Stimulated activated CD4-positive, alpha-beta T cell treated with anti-CD3 and anti-CD28 coated beads, Interleukin-12 subunit alpha, Interleukin-12 subunit beta, amount 100 ng/mL, for 4 hours (primary cell): Measurements from ENCODE around the gene SPINT2.

Experiments used
- DNase-seq: peaks from one replicate; pipeline ENCODE4 v3.0.0-alpha.2; 2020

Gene SPINT2

DNA sequence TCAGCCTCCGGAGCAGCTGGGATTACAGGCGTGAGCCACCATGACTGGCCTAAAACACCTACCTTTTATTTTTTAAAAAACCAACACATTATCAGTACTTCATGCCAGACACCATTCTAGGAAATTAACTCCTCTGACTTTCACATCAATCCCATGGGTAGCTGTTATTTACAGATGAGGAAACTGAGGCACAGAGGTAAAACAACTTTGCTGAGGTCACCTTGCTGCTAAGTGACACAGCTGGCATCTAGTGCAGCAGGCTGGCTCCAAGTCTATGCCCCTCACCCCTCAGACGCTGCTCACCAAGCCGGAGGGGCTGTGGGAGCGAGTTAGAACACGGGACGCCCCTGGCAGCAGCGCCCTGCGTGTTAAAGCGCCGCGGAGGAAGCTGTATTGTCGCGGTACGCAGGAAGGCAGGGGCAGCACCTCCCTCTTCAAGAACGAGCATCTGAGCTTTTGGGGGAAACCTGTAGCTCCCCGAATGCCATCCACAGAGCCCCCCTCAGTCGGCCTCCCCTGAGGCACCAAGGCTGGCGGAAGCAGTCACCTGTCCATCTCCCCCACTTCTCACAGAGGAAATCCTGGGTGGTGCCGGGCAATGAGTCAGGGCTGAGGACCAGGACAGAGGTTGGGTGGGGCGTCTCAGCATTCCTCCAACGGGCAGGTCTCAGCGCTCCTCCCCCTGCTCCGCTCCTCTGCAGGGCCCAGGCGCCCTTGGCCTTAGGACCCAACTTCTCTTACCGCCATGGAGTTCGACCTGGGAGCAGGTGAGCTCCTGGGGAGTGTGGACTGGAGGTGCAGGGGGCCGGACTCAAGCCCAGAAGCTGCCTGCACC lies 39.4 kb downstream of the SPINT2 start, which contains the start of gene C19orf33:
Gene C19orf33 (plus strand): TSS at position 735 of the 835 bp plus-strand sequence. CDS start 11 bp downstream, at position 746.
- DNase-seq, result no peak

- no peak for DNase-seq
Measured at GRCh38 chr19:38304352-38304865, 40.0 kb downstream of the SPINT2 start.

- DNase-seq, result no peak
Measured at GRCh38 chr19:38304866-38305429, 40.6 kb downstream of the SPINT2 start.

- no peak for DNase-seq
Measured at GRCh38 chr19:38306236-38306635, 41.9 kb downstream of the SPINT2 start.

DNA sequence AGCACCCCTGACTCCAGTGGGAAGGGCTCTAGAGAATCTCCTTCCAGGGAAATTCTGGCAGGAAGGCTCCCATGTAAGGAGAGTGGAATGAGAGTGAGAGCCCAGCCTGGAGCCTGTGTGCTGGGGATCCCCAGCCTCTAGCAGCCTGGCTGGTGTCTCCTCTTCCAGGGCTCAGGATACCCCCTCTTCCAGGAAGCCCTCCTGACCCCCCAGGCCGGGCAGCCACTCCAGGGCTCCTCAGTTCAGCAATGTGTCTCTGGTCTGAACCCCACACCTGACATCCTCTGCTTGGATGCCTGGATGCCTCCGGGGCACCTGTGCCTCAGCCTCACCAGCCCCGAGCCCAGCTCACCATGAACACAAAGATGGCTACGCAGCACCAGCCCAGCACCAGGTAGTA lies 42.7 kb downstream of the SPINT2 start:
- DNase-seq, result no peak

DNA sequence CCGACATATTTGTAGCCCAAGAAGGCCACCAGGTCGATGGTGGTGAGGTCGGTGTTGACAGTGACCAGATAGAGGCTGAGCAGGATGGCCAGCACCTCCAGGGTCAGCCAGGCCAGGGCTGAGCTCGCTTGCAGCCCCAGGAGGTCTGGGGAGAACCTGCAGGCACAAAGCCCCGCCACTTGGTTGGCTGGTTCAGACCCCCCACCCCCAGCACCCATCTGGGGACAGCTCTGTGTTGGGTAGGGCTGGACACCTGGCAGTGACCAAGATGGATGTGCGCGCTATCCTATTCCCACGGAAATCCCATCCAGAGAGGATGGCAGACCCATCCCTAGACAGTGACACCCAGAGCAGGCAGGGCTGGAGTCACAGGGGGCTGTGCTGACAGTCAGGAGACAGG lies 43.2 kb downstream of the SPINT2 start:
- DNase-seq, result no peak

DNA sequence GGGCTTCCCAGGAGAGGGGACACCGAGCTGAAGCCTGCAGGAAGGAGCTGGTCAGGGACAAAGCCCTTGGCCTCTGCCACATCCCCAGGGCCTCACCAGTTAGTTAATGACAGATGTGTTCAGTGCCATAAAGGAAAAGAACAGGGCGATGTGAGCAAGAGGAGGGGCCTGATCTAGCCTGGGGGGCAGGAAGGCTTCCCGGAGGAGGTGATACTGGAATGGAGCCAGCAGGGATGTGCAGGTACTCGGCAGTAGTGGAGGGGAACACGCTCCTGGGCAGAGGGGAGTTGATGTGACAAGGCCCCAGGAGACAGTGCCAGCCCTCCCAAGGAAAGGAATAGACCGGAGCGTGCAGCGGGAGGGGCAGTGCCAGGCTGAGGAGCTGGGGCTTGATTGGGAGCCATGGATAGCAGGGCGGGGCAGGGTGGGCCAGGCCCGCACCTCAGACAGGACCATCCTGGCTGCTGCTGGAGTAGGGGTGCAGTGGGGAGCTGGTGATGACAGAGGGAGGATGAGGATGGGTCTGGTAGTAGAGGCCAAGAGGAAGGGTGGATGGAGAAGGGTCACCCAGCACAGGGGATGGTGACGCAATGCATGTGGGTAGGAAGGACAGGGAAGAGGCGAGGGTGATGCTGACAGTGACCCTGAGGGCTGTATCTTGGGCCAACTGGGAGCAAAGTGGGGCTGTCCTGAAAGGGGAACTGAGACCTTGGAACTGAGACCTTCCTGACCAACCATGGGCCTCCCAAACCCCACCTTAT lies 43.8 kb downstream of the SPINT2 start:
- no peak for DNase-seq

- no peak for DNase-seq
Measured at GRCh38 chr19:38308926-38309614, 44.7 kb downstream of the SPINT2 start.

DNA sequence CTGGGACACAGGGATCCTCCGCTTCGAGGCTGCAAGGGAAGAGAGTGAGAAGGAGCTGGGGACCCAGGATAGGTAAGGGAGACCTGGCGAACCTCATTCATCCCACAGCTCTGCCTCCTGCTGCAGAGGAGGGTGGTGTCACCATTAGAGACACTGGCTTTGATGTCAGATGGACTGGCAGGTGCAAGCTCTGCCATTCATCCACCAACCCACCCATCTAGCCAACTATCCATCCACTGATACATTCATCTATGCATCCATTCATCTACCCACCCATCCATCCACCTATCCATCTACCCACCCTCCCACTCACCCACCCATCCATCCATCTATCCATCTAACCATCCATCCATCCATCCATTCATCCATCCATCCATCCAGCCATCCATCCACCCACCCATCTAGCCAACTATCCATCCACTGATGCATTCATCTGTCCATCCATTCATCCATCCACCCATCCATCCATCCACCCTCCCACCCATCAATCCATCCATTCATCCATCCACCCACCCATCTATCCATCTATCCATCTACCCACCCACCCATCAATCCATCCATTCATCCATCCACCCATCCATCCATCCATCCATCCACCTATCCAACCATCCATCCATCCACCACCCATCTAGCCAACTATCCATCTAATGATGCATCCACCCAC lies 45.4 kb downstream of the SPINT2 start:
- DNase-seq, result no peak

- DNase-seq, result no peak
Measured at GRCh38 chr19:38310279-38310670, 45.9 kb downstream of the SPINT2 start.

GRCh38 chr19:38310986-38311385 lies 46.6 kb downstream of the SPINT2 start:
- DNase-seq, result no peak

GRCh38 chr19:38315657-38316476 lies 51.5 kb downstream of the SPINT2 start, which contains the start of gene YIF1B:
TSS of gene YIF1B (minus strand) at chr19:38315947. CDS start at chr19:38315917, 30 bp downstream.
- DNase-seq, result peak; percentile 91

DNA sequence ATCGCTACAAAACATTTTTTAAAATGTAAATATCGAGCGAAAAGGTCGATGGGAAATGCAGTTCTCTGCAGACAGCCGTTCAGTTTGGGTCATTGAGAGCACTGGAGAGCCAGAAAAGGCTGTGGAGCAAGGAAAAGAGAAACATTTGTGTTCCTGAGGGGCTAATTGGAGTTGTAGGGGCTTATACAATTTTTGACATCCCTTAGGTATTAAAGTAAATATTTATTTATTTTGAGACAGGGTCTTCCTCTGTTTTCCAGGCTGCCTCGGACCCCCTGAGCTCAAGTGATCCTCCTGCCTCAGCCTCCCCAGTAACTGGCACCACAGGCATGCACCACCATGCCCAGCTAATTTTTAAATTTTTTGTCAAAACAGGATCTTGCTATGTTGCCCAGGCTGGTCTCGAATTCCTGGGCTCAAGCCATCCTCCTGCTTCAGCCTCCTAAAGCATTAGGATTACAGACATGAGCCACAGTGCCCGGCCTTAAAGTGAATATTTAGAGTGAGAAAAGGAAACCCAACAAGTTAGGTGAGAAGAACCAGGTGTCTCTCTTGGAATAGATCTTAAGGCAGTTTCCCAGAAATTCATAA lies 52.2 kb downstream of the SPINT2 start:
- DNase-seq, result no peak

DNA sequence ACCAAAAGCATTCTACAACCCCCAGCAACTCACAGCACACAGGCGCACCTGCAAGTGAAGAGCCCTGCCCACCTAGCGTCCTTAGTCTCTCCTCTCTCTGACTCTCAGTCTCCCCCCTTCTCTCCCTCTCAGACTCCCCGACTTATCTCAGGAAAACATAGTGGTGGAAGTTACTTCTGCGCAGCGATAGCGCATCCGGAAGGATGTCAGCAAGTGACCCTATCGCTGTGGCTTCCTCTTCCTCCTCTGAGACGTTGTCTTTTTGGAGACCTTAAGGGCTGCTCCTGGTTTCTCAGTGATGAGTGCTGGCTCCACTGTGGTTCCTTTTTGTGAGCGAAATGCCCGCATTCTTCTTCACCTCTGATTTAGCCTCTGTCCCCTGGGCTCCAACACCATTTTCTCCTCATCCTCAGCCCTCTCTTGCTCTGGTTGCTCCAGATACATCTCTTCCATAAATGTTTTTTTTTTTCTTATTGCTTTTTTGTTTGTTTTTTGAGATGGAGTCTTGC lies 52.8 kb downstream of the SPINT2 start:
- no peak for DNase-seq

DNA sequence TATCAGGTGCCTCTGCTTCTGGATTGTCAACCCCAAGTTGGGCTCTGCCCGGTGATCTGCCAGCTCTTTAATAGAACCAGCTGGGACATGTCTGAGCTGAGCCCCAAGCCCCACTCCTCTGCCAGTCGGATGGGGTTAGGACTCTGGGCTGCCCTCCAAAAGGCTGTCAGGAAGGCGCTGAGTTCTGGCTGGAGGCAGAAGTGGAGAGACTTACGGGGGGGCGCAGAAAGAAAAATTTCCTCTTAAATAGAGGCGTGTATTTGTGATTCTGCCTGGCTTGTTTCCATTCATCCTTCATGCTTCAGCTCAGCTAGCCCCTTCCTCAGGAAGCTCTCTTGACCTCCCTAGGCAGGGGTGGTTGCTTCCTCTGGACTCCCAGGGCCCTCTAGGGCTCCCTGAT lies 54.3 kb downstream of the SPINT2 start:
- DNase-seq, result no peak

DNA sequence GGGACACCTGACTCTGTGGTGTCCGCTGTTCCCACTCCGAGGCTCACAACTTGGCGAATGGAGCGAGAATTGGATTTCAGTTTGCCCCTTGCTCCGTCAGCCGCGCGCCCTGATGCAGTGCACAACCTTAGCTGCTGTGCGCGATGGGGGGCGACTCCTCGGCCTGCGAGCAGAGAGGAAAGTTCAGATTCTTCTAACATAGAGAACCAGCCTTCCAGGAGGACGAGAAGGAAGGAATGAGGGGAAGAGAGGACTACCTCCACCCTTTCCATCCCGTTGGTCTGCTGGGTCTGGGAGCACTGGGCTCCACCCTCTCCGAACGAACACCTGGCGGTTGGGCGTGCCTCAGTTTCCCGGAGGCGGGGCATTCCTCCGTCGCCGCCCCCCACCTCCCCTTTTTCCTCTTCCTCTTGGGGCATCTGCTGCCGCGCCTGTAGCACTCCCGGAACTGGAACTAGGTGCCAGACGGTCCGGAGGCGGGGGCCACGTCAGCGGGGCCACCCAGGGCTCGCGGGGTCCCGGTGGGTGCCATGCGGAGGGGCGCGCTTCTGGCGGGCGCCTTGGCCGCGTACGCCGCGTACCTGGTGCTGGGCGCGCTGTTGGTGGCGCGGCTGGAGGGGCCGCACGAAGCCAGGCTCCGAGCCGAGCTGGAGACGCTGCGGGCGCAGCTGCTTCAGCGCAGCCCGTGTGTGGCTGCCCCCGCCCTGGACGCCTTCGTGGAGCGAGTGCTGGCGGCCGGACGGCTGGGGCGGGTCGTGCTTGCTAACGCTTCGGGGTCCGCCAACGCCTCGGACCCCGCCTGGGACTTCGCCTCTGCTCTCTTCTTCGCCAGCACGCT lies 55.3 kb downstream of the SPINT2 start, which contains the start of gene KCNK6:
Gene KCNK6 (plus strand): TSS at position 425 of the 838 bp plus-strand sequence. CDS start 106 bp downstream, at position 531.
- DNase-seq, result peak; percentile 66

GRCh38 chr19:38320969-38321339 lies 56.6 kb downstream of the SPINT2 start:
- no peak for DNase-seq

- no peak for DNase-seq
Measured at GRCh38 chr19:38321646-38322196, 57.3 kb downstream of the SPINT2 start.

GRCh38 chr19:38323291-38323690 lies 58.9 kb downstream of the SPINT2 start:
- no peak for DNase-seq
